GM21619 (cell line): ENCODE measurements around the gene IGFBP5.

ENCODE experiments used
- ATAC-seq: cut with Tn5 transposase; IDR thresholded peaks from one replicate; pipeline ENCODE4 v1.9.1; 2021; ENCODE audit not compliant: unreplicated experiment

IGFBP5 gene

GRCh38 chr2:216648105-216648504 lies 47.2 kb downstream of the IGFBP5 start:
- no peak for ATAC-seq

DNA sequence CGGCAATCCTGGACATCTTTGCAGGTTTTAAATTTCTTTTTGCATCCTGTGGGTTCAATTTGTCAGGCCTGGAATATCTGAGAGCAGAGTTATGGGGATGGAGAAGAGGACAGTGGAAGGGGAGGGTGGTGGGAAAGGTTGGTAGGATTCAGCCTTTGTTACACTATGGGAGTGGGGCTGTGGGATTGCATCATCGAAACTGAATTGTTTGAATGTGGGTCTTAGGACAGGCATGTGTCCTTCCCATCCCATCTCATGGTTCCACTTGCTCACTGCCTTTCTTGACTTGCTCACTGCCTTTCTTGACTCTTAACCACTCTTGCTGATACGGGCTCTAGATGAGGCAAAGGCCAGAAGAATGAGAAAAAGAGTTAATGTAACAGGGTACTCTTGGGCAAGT lies 49.2 kb downstream of the IGFBP5 start:
- no peak for ATAC-seq

DNA sequence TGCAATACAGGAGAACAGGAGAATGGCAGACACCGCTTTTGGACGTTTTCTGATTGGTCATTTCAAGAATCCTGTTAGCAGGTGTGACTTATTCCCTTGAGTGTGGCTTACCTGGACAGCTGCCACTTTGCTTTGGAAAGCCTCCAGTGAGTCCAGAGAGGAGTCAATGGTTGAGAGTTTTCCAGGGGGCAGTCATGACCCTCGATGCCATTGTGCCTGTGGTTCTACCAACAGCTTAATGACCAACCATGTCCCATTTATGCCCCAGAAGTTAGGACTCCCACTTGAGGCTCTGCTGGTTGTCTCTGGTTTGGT lies 49.8 kb downstream of the IGFBP5 start:
- no peak for ATAC-seq

GRCh38 chr2:216644842-216645635 lies 50.3 kb downstream of the IGFBP5 start:
- ATAC-seq: no peak

DNA sequence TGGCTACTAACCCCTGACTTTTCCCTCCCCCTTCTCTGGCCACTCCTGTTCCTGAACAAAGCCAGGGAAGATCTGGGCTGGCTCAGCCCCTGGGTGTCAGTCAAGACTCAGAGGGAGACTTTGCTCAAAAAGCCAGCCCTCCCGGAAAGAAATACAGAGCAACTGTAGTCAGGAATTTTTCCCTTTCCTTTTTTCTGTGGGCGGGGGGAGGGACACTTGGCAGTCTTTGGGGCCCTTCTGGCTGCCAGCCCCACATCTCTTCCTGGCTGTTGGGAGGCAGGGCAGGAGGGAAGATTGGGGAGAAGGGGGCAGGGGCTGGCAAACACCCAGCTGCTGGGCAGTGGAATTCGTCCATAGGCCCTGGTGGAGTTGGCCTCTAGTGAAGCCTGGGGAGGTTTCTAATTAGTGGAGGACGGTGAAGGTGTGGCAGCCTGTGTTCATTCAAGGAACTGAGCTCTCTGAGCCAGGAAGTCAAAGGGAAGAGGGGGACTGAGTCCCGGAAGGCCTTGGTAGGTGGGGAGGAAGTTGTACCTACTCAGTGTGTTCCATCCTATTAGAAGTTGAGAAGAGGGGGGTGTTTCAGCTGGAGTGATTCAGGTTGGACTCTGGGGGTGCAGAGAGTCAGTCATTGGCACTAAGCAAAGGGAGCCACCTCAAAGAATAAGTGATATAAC lies 51.2 kb downstream of the IGFBP5 start:
- no peak for ATAC-seq

DNA sequence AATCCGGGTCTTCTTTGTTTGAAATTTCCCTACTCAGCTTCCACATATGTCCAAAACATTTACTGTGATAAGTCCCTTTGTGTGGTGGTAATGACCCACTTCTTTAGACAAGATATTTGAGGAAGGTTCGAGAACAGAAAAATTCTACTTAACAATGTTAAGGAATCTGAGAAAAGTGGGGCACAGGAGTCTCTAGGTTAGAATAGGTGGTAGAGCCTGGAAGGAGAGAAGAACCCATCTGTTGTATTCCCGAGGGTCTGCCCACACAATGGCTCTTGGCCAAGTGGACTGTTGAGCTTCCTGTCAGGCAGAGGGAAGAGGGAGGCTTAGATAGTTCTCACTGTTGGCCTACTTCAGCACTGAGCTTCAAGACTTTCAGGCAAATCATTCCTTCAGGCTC lies 57.9 kb downstream of the IGFBP5 start:
- no peak for ATAC-seq

GRCh38 chr2:216636551-216637450 lies 58.5 kb downstream of the IGFBP5 start:
- no peak for ATAC-seq

DNA sequence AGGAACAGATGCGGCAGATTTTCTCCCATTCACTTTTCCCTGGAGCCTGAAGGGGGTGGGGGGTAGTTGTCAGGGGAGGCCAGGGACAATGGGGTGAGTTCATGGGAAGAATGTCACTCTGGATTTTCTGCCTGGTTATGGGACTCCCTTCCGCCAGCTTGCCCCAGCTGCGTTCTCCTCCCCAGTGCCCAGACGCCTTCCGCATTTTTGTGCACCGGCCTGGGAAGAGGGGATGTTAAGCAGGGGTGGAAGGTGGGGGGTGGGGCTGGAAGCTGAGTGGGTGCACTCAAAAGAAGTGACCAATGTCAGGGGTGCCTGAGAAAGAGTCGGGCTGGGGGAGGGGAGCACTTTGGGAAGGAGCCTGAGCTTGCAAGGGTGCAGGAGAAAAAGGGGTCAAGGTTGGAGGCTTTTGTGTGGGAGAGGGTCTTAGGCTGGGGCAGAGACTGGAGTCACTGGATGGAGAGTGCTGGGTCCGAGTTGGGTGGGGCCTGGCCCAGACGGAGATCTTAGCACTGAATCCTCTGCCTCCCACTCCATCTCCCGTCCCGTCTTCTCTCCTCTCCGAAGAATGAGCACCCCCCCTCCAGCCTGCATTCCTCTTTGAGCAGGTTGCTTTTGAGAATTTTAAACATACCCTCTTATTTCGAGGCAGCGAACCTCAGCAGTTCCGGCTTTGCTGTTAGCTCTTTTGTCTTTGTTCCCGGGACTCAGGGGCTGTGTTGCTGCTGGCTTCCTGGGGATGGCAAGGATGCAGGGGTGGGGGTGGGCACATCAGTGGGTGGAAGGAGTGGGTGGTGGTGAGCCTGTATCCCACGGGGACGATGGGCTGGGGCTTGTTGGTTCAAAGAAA lies 59.4 kb downstream of the IGFBP5 start:
- ATAC-seq: no peak

- no peak for ATAC-seq
Observed at GRCh38 chr2:216635171-216635570, 60.2 kb downstream of the IGFBP5 start.

DNA sequence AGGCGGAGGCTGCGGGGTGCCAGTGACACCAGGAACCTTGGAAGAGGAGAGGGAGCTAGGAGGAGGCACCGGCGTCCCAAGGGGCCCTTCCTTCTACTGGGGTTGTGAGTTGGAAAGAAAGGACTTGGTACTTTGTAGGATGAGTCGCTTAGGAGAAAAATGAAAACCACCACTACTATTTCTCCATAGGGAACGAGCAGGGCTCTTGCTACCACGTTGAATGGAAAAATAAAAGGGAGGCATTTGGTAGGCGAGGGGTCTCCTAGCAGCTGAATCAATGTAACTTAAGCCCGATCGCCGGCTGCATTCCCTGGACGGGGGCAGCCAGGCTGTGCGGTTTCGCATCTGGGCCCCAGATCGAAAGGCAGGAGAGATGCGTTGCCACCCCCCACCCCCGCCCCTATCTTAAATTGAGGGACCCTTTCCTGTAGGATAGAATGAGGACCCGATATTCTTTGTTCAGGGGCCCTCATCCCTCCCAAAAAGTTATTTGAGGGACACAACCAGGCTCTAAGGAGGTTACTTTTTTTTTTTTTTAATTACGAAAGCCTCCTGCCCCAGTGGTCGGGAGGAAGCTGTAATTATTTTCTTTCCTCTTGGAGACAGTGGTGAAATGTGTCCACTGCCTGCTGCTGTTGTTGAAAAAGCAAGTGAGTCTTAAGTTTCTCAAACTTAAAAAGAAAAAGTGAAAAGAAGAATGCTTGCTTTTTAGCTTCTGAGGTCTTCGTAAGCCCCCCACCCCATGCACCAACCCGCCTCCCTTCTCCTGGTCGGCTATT lies 60.8 kb downstream of the IGFBP5 start:
- no peak for ATAC-seq

DNA sequence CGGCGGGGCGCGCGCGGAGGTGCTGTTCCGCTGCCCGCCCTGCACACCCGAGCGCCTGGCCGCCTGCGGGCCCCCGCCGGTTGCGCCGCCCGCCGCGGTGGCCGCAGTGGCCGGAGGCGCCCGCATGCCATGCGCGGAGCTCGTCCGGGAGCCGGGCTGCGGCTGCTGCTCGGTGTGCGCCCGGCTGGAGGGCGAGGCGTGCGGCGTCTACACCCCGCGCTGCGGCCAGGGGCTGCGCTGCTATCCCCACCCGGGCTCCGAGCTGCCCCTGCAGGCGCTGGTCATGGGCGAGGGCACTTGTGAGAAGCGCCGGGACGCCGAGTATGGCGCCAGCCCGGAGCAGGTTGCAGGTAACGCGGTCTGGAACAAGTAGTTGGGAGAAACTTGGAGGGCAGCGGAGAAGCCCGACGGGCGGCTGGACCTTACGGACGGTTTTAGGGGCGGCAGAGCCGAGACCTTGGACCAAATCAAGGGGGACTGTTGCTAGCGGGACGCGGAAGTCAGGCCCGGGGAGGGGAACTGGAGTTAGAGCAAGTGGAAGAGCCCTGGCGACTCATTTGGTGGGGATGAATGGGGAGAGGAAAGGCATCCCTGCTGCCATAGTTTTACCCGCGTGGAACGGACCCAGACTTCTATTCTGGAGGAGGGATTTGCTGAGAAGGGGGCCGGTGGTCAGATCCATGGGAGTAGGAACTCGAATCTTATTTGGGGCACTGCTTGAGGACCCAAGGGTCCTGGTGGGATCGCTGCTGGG lies 61.6 kb downstream of the IGFBP5 start:
- ATAC-seq: no peak

DNA sequence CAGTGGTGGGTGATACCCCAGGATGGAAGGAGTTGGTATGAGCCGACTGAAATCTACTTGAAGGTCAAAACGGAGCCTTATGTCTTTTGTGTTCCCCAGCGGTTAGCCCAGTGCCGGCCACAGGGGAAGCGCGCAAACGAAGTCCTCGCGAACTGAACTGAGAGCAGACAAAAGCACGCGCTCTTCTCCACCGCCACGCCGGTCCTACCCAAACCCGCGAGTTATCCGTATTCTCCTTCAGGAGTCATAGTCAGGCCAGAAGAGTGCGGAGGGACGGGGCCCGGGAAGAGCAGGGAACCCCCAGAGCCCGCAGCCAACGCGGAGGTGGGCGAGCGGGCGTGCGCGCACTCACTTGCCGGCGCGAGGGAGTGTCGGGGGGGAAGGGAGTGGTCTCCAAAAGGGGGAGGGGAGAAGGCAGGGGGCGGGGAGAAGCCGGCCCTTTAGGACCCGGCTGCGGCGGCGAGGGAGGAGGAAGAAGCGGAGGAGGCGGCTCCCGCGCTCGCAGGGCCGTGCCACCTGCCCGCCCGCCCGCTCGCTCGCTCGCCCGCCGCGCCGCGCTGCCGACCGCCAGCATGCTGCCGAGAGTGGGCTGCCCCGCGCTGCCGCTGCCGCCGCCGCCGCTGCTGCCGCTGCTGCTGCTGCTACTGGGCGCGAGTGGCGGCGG lies 62.3 kb downstream of the IGFBP5 start, which contains the start of gene IGFBP2:
TSS of gene IGFBP2 (plus strand) at position 469 of the 664 bp plus-strand sequence. CDS start at position 573, 104 bp downstream.
- no peak for ATAC-seq

DNA sequence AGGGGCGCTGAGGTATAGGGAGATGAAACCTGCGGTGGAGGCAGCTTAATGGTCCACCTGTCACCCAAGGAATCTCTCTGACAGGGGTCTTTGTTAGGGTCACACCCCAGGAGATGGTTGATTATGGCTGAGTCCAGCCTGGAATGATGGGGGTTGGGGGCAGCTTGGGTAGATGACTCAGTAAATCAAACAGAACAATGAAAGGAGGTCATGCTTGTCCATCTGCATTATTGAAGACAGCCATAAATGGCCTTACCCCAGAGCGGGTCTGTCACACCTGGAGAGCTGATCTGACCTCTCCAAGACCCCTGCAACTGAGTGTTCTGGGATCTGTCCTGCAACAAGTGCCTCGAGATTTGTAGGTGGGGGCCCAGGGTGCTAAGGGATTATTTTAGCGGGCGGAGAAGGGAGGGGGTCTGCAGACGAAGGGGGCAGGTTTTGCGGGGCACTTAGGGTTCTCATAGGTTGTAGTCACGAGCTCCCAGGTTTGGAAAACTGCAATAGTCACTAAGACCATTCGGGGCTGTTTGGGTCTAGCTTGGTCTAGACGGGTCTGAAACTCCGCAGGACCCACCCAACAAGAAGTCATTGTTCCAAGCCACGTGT lies 62.9 kb downstream of the IGFBP5 start:
- no peak for ATAC-seq

GRCh38 chr2:216629784-216630183 lies 65.6 kb downstream of the IGFBP5 start:
- ATAC-seq: no peak

DNA sequence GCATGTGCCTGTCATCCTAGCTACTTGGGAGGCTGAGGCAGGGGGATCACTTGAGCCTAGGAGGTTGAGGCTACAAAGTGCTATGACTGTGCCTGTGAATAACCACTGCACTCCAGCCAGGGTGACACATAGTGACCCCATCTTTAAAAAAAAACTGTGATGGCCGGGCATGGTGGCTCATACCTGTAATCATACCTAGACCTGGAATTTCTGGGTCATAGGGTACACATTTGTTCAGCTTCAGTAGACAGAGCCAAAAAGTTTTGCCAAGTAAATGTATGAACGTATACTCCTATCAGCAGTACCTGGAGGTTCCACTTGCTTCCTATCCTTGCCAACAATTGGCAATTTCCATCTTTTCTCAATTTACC lies 68.5 kb downstream of the IGFBP5 start:
- no peak for ATAC-seq

DNA sequence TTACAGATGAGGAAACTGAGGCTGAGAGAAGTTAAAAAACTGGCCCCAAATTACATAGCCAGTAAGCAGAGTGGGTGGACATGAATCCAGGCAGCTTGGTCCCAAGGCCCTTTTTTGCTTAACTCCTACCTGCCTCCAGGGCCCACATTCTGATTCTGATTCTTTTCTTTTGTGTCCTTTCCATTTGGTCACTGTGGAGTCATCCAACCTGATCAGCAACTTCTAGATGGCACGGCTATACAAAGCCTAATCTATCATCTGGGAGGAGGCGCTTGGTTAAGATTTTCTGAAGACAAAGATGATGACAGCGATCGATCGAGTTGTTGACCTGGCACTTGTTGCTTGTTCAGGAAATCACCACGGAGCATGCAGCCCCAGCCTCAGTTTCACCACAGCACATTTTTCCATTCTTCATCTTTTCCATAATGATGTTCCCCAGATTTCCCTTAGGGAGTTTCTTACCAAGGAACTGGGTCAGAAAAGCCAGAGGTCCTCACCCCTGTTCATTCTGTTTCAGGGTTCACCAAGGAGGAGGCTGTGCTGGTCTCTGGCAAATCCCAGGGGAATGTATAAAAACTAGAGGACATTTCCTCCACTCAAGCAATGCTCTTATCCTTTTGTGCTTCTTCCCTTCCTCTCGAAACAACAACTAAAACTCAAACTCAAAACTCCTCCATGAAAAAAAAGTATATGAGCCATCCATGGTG lies 69.0 kb downstream of the IGFBP5 start:
- ATAC-seq: no peak

DNA sequence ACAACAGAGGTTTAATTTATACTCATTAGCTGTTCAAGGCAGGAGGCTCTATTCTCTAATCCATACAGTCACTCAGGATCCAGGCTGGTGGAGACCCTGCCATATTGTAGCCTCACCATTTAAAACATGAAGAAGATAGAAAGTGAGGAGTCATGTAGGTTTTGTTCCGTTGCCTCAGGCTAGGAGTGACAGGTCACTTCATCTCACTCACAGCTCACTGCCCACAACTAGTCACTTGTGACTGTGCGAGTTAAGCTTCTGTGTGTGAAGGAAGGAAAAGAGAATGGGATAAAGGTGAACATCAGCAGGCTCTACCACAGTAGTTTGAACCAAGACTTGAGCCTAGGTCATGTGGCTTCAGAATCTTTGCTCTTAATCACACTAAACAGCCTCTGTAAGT lies 71.1 kb downstream of the IGFBP5 start:
- ATAC-seq: no peak

DNA sequence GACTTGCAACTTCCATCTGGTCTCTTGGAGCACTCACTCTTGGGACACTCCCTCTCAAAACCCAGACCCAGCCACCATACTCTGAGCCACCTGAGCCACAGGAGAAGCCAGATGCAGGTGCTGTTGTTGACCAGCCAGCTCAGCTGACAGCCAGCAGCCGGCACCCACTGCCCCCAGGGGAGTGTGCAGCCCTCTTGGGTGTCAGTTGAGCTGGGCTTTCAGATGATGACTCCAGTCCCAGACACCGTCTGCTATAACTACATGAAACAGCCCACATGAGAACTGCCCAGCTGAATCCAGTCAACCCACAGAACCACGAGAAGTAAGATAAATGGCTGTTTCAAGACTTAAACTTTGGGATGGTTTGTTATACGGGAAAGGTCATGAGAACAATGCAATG lies 72.8 kb downstream of the IGFBP5 start:
- ATAC-seq: no peak
